WERI-Rb-1 (cell line): ENCODE results near the gene UGT2B10.
"Not testable (repeated sequence)": the region's sequence is repeated elsewhere in the genome, so short reads cannot be mapped to it uniquely, and the experiment has no call there.

Experiments
- DNase-seq: peaks from one replicate; pipeline ENCODE4 v3.0.0-alpha.2; 2020
- H3K27ac ChIP-seq: fragments of 250-450 bp; sonication (Bioruptor Pico); 2 replicates; pipeline ENCODE4 v1.5.1; 2020; ENCODE audit warnings: mild to moderate bottlenecking, moderate library complexity
- H3K27me3 ChIP-seq: fragments of 250-450 bp; sonication (Bioruptor Pico); 2 replicates; pipeline ENCODE4 v1.5.1; 2021; ENCODE audit warnings: mild to moderate bottlenecking, low read depth, moderate library complexity; ENCODE audit not compliant: insufficient read depth, severe bottlenecking
- H3K36me3 ChIP-seq: fragments of 250-450 bp; sonication (Bioruptor Pico); 2 replicates; pipeline ENCODE4 v1.5.1; 2020; ENCODE audit warnings: mild to moderate bottlenecking, moderate library complexity
- H3K4me3 ChIP-seq: 2 replicates; pipeline ENCODE4 v1.5.1; 2011; ENCODE audit warnings: low read depth, mild to moderate bottlenecking, control low read depth, low read length
- H3K9me3 ChIP-seq: fragments of 250-450 bp; sonication (Bioruptor Pico); 2 replicates; pipeline ENCODE4 v1.5.1; 2021; ENCODE audit warnings: mild to moderate bottlenecking, moderate library complexity; ENCODE audit not compliant: severe bottlenecking
- TF ChIP-seq, protein P1 (sequence below): IDR thresholded peaks from 2 replicates; pipeline ENCODE4 v1.5.1; 2011; ENCODE audit warnings: low read depth, mild to moderate bottlenecking, control low read depth, inconsistent platforms, low read length

The UGT2B10 gene

DNA sequence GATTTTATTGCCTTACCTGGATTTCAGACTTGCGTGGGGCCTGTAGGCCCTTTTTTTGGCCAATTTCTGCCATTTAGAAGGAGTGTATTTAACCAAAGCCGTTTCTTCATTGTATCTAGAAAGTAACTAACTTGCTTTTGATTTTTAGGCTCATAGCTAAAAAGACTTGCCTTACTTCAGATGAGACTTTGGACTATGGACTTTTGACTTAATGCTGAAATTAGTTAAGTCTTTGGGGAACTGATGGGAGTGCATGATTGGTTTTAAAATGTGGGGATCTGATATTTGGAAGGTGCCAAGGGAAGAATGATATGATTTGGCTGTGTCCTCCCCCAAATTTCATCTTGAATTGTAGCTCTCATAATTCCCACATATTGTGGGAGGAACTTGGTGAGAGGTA is 7.7 kb upstream of the UGT2B10 start:
- no peak overlapping the region for H3K27ac ChIP-seq
- TF ChIP-seq, protein P1, sequence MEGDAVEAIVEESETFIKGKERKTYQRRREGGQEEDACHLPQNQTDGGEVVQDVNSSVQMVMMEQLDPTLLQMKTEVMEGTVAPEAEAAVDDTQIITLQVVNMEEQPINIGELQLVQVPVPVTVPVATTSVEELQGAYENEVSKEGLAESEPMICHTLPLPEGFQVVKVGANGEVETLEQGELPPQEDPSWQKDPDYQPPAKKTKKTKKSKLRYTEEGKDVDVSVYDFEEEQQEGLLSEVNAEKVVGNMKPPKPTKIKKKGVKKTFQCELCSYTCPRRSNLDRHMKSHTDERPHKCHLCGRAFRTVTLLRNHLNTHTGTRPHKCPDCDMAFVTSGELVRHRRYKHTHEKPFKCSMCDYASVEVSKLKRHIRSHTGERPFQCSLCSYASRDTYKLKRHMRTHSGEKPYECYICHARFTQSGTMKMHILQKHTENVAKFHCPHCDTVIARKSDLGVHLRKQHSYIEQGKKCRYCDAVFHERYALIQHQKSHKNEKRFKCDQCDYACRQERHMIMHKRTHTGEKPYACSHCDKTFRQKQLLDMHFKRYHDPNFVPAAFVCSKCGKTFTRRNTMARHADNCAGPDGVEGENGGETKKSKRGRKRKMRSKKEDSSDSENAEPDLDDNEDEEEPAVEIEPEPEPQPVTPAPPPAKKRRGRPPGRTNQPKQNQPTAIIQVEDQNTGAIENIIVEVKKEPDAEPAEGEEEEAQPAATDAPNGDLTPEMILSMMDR = no peak
- no peaks in the 10 kb centered on the region for H3K36me3 ChIP-seq
- H3K4me3 ChIP-seq = no peak overlapping the region
- H3K27me3 ChIP-seq = no peaks in the 10 kb centered on the region
- DNase-seq = no peak
- no peaks in the 10 kb centered on the region for H3K9me3 ChIP-seq

GRCh38 chr4:68810919-68811318 is 4.9 kb upstream of the UGT2B10 start:
- no peak for DNase-seq
- Histone ChIP-seq H3K4me3 (no peak overlapping the region), H3K27ac (no peak overlapping the region), H3K36me3 (no peaks in the 10 kb centered on the region), H3K9me3 (no peaks in the 10 kb centered on the region), H3K27me3 (no peaks in the 10 kb centered on the region)
- TF ChIP-seq, protein P1 = no peak

- H3K27ac ChIP-seq, H3K4me3 ChIP-seq, H3K9me3 ChIP-seq, H3K36me3 ChIP-seq, DNase-seq, H3K27me3 ChIP-seq: not testable (repeated sequence)
Observed at GRCh38 chr4:68816410-68817265, 844 bp downstream of the UGT2B10 start.

DNA sequence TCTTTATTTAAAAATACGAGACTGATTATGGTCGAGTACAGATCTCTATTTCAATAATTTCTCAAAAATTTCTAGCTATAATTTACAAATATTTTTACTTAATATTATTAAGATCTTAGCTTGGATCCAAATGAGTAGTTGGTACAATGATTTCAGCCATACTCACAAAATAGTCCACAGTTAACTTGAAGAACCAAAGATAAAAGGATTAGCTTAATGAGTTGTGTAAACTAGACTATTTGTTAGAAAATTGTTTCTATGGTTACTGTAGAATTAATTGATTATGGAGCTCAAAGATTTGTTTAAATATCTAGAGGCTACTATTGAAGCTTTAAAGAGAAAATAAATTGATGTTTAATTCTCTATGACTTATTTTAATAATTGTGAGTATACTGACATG is 1.6 kb downstream of the UGT2B10 start:
- Histone ChIP-seq H3K27me3 (no peaks in the 10 kb centered on the region), H3K27ac (no peak overlapping the region), H3K9me3 (no peaks in the 10 kb centered on the region), H3K36me3 (no peaks in the 10 kb centered on the region), H3K4me3 (no peak overlapping the region)
- TF ChIP-seq, protein P1 = no peak
- DNase-seq = no peak

GRCh38 chr4:68818030-68818462 is 2.3 kb downstream of the UGT2B10 start:
- not testable (repeated sequence) for H3K4me3 ChIP-seq, DNase-seq, H3K27ac ChIP-seq, H3K36me3 ChIP-seq, H3K9me3 ChIP-seq, H3K27me3 ChIP-seq

DNA sequence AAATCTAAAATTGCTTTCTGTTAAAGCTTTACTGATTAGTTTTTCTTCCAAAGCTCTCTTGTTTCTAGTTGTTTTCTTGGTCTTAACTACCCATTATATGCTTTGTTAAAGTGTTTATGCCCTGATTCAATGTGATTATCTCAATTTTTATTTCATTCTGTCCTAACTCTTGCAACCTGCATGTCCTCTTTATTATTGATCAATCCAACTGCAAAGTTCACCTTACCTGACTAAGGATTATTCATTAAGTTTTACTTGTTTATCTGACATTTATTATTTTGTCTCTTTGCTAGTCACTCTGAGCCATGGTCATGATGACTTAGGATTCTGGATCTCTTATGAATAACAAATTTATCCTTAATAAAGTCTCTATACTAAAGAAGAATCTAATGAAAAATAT is 15.8 kb downstream of the UGT2B10 start:
- H3K36me3 ChIP-seq = no peaks in the 10 kb centered on the region
- no peak for DNase-seq
- no peaks in the 10 kb centered on the region for H3K27me3 ChIP-seq
- H3K9me3 ChIP-seq = no peaks in the 10 kb centered on the region
- no peak overlapping the region for H3K4me3 ChIP-seq
- no peak overlapping the region for H3K27ac ChIP-seq
- TF ChIP-seq, protein P1 = no peak

DNA sequence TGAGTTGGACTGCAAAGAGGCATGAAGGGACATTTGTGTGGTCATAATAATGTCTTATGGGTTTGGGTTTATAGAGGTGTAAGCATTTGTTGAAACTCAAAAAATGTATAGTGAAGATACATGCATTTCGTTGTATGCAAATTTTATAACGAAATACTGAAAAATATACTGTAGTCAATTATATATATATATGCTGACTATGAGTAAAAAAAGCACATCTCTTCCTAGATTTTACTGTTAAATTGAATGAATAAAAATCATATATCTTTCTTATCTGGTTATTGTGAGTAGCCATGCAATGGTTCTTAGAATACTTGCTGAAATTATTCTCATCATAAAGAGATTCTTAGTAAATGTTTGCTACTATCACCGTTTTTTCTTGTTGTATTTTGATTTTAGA is 34.5 kb downstream of the UGT2B10 start:
- Histone ChIP-seq H3K36me3 (no peaks in the 10 kb centered on the region), H3K9me3 (no peaks in the 10 kb centered on the region), H3K27ac (no peak overlapping the region), H3K27me3 (no peaks in the 10 kb centered on the region), H3K4me3 (no peak overlapping the region)
- DNase-seq = no peak
- TF ChIP-seq, protein P1 = no peak
